GM12878 (cell line): Measurements from ENCODE around the gene TPH2. TPM values are rescaled to one million over a fixed set of nuclear protein-coding genes. Genes with fewer than 3 reads are reported as not detected.

Experiments
- ATAC-seq: fragments of 200-7000 bp; cut with Tn5 transposase; 3 replicates; pipeline ENCODE4 v1.9.1; 2020; ENCODE audit warnings: mild to moderate bottlenecking, moderate library complexity
- BruUV-seq: library from RNA; stranded (reverse); fragments of 400-500 nt; replicated peaks from 2 replicates; lab custom pipeline; 2021; lab: Mats Ljungman, UMichigan
- CTCF ChIA-PET: fragments of 300-600 bp; sonication (Branson Sonifier 250); formaldehyde crosslinking; extraction: SDS; loops from one replicate; lab custom pipeline; 2021; ENCODE audit warnings: inconsistent platforms; lab: Yijun Ruan, JAX
- POLR2A ChIA-PET: fragments of 350-600 bp; formaldehyde crosslinking; extraction: SDS; loops from one replicate; lab custom pipeline; 2021; ENCODE audit warnings: inconsistent platforms; lab: Charles Lee
- RAD21 ChIA-PET: fragments of 300-600 bp; sonication (Branson Sonifier 250); formaldehyde crosslinking; loops from one replicate; lab custom pipeline; 2023; ENCODE audit warnings: antibody characterized with exemption; ENCODE audit not compliant: unreplicated experiment; lab: Charles Lee
- SMC1A ChIA-PET: fragments of 300-600 bp; sonication (Branson Sonifier 250); formaldehyde crosslinking; loops from one replicate; lab custom pipeline; 2023; ENCODE audit not compliant: unreplicated experiment, uncharacterized antibody; lab: Charles Lee
- DNase-seq: peaks from one replicate; pipeline ENCODE4 v3.0.0-alpha.2; 2011; ENCODE audit warnings: low read depth, low spot score
- FAIRE-seq: peaks from 3 replicates; lab custom pipeline; 2011; peaks lifted over from hg19 to GRCh38; lab: Jason Lieb, UNC
- H2AFZ ChIP-seq: 2 replicates; pipeline ENCODE4 v1.6.0; 2011; ENCODE audit warnings: low read depth, low read length, control low read depth; ENCODE audit not compliant: control insufficient read depth
- H3K27ac ChIP-seq: 2 replicates; pipeline ENCODE4 v1.5.1; 2011; ENCODE audit warnings: control low read depth; ENCODE audit not compliant: control insufficient read depth, insufficient read depth
- H3K27me3 ChIP-seq, 2 experiments: replicated peaks in 1 of 2; 2 replicates each; pipeline versions ENCODE4 v1.6.0 to v1.6.1; 2011; ENCODE audit warnings: low read length in 1 of 2; ENCODE audit not compliant: control insufficient read depth in 2 of 2, insufficient read depth in 2 of 2
- H3K36me3 ChIP-seq, 2 experiments: 2 replicates each; pipeline ENCODE4 v1.5.1; 2011; ENCODE audit warnings: low read length in 1 of 2; ENCODE audit not compliant: control insufficient read depth in 2 of 2, insufficient read depth in 2 of 2
- H3K4me1 ChIP-seq: 2 replicates; pipeline ENCODE4 v1.6.1; 2011; ENCODE audit warnings: mild to moderate bottlenecking, low read length, moderate library complexity, mixed read lengths; ENCODE audit not compliant: control insufficient read depth, insufficient read depth
- H3K4me2 ChIP-seq: 2 replicates; pipeline ENCODE4 v1.6.0; 2011; ENCODE audit warnings: control low read depth; ENCODE audit not compliant: control insufficient read depth, insufficient read depth
- H3K4me3 ChIP-seq: fragments of 200-600 bp; sonication (generic); 2 replicates; pipeline ENCODE4 v1.5.1; 2016
- H3K79me2 ChIP-seq: 2 replicates; pipeline ENCODE4 v1.6.0; 2011; ENCODE audit warnings: low read length; ENCODE audit not compliant: control insufficient read depth, insufficient read depth
- H3K9ac ChIP-seq: 2 replicates; pipeline ENCODE4 v1.8.0; 2011; ENCODE audit warnings: low read length, control low read depth, mixed read lengths; ENCODE audit not compliant: control insufficient read depth, insufficient read depth
- H3K9me3 ChIP-seq: replicated peaks from 3 replicates; pipeline ENCODE4 v1.5.1; 2011; ENCODE audit warnings: mild to moderate bottlenecking, low read length; ENCODE audit not compliant: control insufficient read depth, insufficient read depth
- H4K20me1 ChIP-seq: 2 replicates; pipeline ENCODE4 v1.6.0; 2011; ENCODE audit not compliant: control insufficient read depth, insufficient read depth
- ATF2 ChIP-seq: IDR thresholded peaks from 2 replicates; pipeline ENCODE4 v1.6.1; 2012; ENCODE audit warnings: low read length, inconsistent platforms
- ETV6 ChIP-seq, 2 experiments: fragments of 450-650 bp in 1 of 2; IDR thresholded peaks in 1 of 2; conservative IDR thresholded peaks in 1 of 2; 2 replicates each; pipeline ENCODE4 v1.6.1; 2014; ENCODE audit warnings: antibody characterized with exemption in 1 of 2, borderline replicate concordance in 1 of 2, low read depth in 1 of 2, mild to moderate bottlenecking in 1 of 2, moderate library complexity in 1 of 2
- HDAC6 ChIP-seq: fragments of 200-600 bp; sonication (generic); IDR thresholded peaks from one replicate; pipeline ENCODE4 v1.8.0; 2017; ENCODE audit warnings: antibody characterized with exemption; ENCODE audit not compliant: unreplicated experiment
- KAT2A ChIP-seq: conservative IDR thresholded peaks from 2 replicates; pipeline ENCODE4 v1.6.1; 2011; ENCODE audit warnings: low read depth, low read length; ENCODE audit not compliant: control insufficient read depth
- MTA3 ChIP-seq: IDR thresholded peaks from 2 replicates; pipeline ENCODE4 v1.6.1; 2012; ENCODE audit warnings: low read length, inconsistent platforms, borderline replicate concordance
- MYB ChIP-seq: fragments of 150-350 bp; IDR thresholded peaks from 2 replicates; pipeline ENCODE4 v1.6.1; 2014; ENCODE audit warnings: mild to moderate bottlenecking, low read depth, low read length, borderline replicate concordance
- NR2C2 ChIP-seq: IDR thresholded peaks from 2 replicates; pipeline ENCODE4 v1.6.1; 2011; ENCODE audit warnings: borderline replicate concordance, low read depth; ENCODE audit not compliant: control insufficient read depth, insufficient read length
- POLR2AphosphoS2 ChIP-seq: IDR thresholded peaks from 2 replicates; pipeline ENCODE4 v1.6.1; 2011; ENCODE audit warnings: low read depth, mild to moderate bottlenecking, low read length, improper control_type of control experiment, moderate library complexity
- POU2F2 ChIP-seq: IDR thresholded peaks from 3 replicates; pipeline ENCODE4 v1.6.1; 2011; ENCODE audit warnings: low read depth, mild to moderate bottlenecking, low read length, borderline replicate concordance
- RAD51 ChIP-seq: fragments of 450-650 bp; IDR thresholded peaks from 2 replicates; pipeline ENCODE4 v1.6.1; 2016; ENCODE audit warnings: moderate library complexity, mild to moderate bottlenecking, inconsistent platforms
- RB1 ChIP-seq: fragments of 450-650 bp; formaldehyde crosslinking; IDR thresholded peaks from 2 replicates; pipeline ENCODE4 v1.6.1; 2017; ENCODE audit warnings: mild to moderate bottlenecking, borderline replicate concordance
- STAT1 ChIP-seq: fragments of 450-650 bp; conservative IDR thresholded peaks from 2 replicates; pipeline ENCODE4 v1.6.1; 2014; ENCODE audit warnings: antibody characterized with exemption, mild to moderate bottlenecking
- WGBS: methylation state at CpG from one replicate; pipeline ENCODE4 v1.1.6; 2016; ENCODE audit warnings: low lambda C conversion rate; ENCODE audit not compliant: insufficient replicate concordance, insufficient coverage; ENCODE audit errors: missing lambda C conversion rate; 5-methylcytosine and 5-hydroxymethylcytosine counted together
- in situ Hi-C: fragments of 300-500 bp; cut with MboI; formaldehyde crosslinking; loops from 9 replicates; pipeline ENCODE4 v1.14.3; 2018; ENCODE audit warnings: mixed read lengths
- intact Hi-C: fragments of 100-400 bp; cut with micrococcal nuclease; formaldehyde crosslinking; loops from one replicate; pipeline ENCODE4 v1.14.2; 2022; ENCODE audit not compliant: unreplicated experiment
- polyA plus RNA-seq, 11 experiments: library from polyadenylated mRNA; depleted of rRNA in 4 of 11; unstranded in 6 of 11; stranded (reverse) in 5 of 11; fragments of >200 nt; fragmentation: Nextera tagmentation in 4 of 11; fragmentation: Illumina TruSeq in 1 of 11; extraction: Ambion mirVana in 4 of 11; extraction: Trizol in 1 of 11; gene quantifications; 1 replicate in 1 of 11; 2 replicates in 10 of 11; pipeline versions ENCODE4 v1.2.1 to v1.2.3, GENCODE V29; 2011 to 2016; ENCODE audit warnings: inconsistent platforms in 2 of 11, missing spikeins in 2 of 11, low read depth in 1 of 11
- total RNA-seq, 4 experiments: library from RNA; depleted of rRNA in 3 of 4; stranded (reverse); fragments of >200 nt in 3 of 4; fragmentation: Illumina TruSeq in 1 of 4; extraction: Trizol in 1 of 4; gene quantifications; 2 replicates each; pipeline versions ENCODE4 v1.2.1 to v1.2.3, GENCODE V29; 2013 to 2021
- TF ChIP-seq, protein P1 (sequence below): fragments of 450-650 bp; IDR thresholded peaks from 2 replicates; pipeline ENCODE4 v1.6.1; 2017; ENCODE audit warnings: low read depth, mild to moderate bottlenecking, moderate library complexity

The TPH2 gene
- total and polyA plus RNA-seq, 10 of the 15 experiments (the other 5 are each of a cell fraction or from before 2014, with no cell fraction given) = not detected

GRCh38 chr12:71942703-71943102 lies 4.1 kb downstream of the TPH2 start (continued):
- TF ChIP-seq, protein P1, sequence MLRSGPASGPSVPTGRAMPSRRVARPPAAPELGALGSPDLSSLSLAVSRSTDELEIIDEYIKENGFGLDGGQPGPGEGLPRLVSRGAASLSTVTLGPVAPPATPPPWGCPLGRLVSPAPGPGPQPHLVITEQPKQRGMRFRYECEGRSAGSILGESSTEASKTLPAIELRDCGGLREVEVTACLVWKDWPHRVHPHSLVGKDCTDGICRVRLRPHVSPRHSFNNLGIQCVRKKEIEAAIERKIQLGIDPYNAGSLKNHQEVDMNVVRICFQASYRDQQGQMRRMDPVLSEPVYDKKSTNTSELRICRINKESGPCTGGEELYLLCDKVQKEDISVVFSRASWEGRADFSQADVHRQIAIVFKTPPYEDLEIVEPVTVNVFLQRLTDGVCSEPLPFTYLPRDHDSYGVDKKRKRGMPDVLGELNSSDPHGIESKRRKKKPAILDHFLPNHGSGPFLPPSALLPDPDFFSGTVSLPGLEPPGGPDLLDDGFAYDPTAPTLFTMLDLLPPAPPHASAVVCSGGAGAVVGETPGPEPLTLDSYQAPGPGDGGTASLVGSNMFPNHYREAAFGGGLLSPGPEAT = no peak
- TF ChIP-seq POLR2AphosphoS2 (no peak), RAD51 (no peak), MYB (no peak)
- TF ChIP-seq, all 136 proteins: peak for 0

DNA sequence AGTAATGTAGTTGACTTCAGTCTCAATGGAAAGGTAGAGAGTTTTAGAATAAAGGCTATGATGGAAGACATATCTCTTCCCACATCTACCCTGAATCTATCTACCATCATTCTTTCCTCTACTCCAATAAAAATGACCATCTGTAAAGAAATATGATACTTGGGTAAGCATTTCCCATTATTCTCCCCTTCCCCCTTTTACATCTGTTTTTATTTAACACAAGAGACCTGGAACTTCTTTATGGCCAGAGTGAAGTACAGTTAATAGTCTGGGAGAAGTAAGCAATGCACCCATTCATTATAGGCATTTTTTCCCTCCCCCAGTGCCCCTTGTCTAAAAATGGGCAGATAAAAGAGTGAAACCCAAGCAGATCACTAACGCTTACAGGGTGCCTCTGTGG lies 6.5 kb downstream of the TPH2 start:
- no peak for TF ChIP-seq MTA3
- TF ChIP-seq STAT1 = no peak
- no peak for TF ChIP-seq ETV6 (conservative IDR thresholded peaks at IDR 0.05 in 1 of 2, IDR thresholded peaks at IDR 0.05 in 1 of 2; ENCODE audit: borderline replicate concordance in 1 of 2, low read depth in 1 of 2)
- no peak for TF ChIP-seq POU2F2
- TF ChIP-seq KAT2A = no peak
- no peak for TF ChIP-seq HDAC6
- no peak for TF ChIP-seq RB1
- TF ChIP-seq ATF2 = no peak
- TF ChIP-seq NR2C2 = no peak
- no TSS peak for BruUV-seq
- Histone ChIP-seq H3K36me3 (no peaks in the 10 kb centered on the region), H3K9me3 (no peaks in the 10 kb centered on the region), H3K79me2 (no peaks in the 10 kb centered on the region), H2AFZ (no peak overlapping the region), H3K4me1 (no peaks in the 10 kb centered on the region), H3K4me2 (no peak overlapping the region), H4K20me1 (no peaks in the 10 kb centered on the region), H3K4me3 (no peak overlapping the region), H3K27ac (no peak overlapping the region), H3K27me3 (no peaks in the 10 kb centered on the region; a peak in 1 of 4 replicates), H3K9ac (no peak overlapping the region)
- intact Hi-C loops (no loop called here), in situ Hi-C loops (no loop called here)
- no peak for FAIRE-seq
- ChIA-PET SMC1A (interaction anchor here (1.2 kb wide), 1 partner anchor 10 kb away, joined by 4 read pairs; no protein-coding TSS in a partner anchor), POLR2A (no interaction called here), RAD21 (no interaction called here), CTCF (no interaction called here)
- WGBS = 62% methylated on average over 1 of the region's 1 CpG
- DNase-seq = no peak
- ATAC-seq = no peak
